T-helper 22 cell (primary cell): Measurements from ENCODE around the gene NBEA.
"Not testable (repeated sequence)": the region's sequence is repeated elsewhere in the genome, so short reads cannot be mapped to it uniquely, and the experiment has no call there.

Experiments
- DNase-seq: peaks from one replicate; pipeline ENCODE4 v3.0.0-alpha.2; 2020; ENCODE audit warnings: low read depth

NBEA gene

GRCh38 chr13:35392768-35393167, 450.7 kb downstream of the NBEA start:
- no peak for DNase-seq

GRCh38 chr13:35393886-35394285, 451.8 kb downstream of the NBEA start:
- no peak for DNase-seq

DNA sequence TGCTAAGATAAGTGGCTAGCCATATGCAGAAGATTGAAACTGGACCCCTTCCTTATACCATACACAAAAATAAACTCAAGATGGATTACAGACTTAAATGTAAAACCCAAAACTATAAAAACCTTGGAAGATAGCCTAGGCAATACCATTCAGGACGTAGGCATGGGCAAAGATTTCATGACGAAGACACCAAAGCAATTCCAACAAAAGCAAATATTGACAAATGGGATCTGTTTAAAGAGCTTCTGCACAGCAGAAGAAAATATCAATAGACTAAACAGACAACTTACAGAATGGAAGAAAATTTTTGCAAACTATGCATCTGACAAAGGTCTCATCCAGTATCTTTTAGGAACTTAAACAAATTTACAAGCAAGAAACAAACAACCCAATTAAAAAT, 466.2 kb downstream of the NBEA start:
- not testable (repeated sequence) for DNase-seq

DNA sequence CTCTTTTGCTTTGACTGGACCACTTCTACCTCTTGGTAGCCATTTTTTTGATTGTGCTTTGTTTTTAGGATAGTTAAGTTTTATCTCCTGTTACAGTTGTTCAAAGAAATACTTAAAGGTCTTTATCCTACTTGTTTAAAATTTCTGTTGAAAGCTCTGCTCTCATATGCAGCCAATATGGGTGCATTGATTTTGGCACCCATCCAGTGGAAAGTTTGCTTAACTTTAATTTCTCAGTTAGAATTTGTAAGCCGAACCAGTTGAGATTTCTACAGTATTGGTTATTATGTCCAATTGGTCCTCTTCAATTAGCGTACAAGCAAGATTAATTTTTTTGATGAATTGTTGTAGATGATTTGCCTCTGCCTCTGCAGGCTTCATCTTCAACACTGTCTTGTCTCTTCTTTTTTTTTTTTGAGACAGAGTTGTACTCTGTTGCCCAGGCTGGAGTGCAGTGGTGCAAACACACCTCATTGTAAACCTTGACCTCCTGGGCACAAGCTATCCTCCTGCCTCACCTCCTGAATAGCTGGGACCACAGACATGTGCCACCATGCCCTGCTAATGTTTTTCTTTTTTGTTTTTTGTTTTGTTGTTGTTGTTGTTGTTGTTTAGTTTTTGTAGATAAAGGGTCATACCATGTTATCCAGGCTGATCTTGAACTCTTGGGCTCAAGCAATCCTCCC, 469.1 kb downstream of the NBEA start:
- DNase-seq = no peak

- no peak for DNase-seq
Measured at GRCh38 chr13:35448465-35448864, 506.4 kb downstream of the NBEA start.

DNA sequence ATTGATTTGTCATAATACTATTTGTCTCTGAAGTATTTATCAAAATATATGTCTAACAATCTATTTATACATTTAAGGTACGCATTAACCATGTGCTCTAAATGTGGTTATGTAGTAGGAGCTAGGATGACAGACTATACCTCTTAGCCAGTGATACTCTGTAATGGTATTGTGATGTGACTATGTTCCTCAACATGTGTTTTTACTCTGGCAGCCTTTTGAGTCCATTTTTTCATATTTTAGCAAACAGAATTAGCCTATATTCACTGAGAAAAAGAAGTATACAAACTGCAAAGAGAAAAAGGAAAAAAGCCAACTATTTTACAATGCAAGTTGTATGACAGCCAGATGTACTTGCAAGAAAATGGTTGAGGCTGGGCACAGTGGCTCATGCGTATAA, 507.8 kb downstream of the NBEA start:
- DNase-seq = no peak

GRCh38 chr13:35455022-35455421, 513.0 kb downstream of the NBEA start:
- no peak for DNase-seq

- DNase-seq = no peak
Measured at GRCh38 chr13:35457258-35457657, 515.2 kb downstream of the NBEA start.

DNA sequence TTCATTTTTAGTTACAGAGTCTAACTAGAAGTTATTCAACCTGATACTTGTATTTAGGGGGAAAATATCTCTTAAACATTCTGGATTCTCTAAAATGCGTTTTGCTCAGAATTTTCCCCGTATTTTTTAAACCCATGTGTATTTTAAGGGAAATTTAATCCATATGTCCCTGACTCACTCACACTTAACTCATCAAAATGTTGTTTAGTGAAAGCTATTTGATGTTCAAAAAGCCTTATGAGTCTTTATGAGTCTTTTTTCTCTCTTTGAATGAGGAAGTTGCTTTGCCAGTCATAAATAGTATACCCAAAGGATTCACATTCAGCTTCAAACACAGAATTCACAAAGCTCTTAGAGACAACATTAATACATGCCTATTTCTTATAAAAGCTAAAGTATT, 518.0 kb downstream of the NBEA start:
- no peak for DNase-seq

DNA sequence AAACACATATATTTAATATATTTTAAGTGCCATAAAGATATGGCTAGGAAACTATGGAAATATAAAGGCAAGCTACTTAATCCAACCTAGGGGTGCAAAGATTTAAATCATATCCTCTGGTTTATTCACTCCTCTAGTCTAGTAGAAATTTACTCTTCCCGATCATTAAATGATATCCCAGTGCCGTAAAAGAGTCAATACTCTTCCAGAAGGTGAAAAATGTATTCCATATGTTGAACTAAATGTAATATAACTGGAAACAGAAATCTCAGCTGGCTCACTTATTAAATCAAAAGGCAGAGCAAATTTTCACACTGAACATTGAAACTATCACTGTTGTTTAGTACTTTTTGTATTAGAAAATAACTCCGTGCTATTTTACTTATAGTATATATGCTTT, 523.3 kb downstream of the NBEA start:
- no peak for DNase-seq

DNA sequence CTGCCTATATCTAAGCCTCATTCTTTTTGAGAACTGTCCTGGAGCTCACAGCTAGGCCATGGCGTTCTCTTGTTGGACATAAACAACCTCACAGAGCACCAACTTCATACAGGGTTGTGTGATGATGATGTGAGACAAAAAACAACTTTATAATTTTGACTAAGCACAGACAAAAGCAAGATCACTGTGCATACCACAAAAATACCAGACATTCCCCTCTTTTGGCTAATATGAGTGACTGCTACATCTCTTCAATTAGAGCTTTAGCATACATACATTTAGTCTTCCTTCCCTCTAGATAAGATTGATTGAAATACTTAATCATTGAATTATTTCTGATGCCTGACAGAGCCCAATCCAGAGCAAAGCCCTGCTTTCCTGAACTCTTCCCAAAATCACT, 526.1 kb downstream of the NBEA start:
- no peak for DNase-seq

GRCh38 chr13:35469806-35470525, 527.9 kb downstream of the NBEA start:
- DNase-seq = no peak

DNA sequence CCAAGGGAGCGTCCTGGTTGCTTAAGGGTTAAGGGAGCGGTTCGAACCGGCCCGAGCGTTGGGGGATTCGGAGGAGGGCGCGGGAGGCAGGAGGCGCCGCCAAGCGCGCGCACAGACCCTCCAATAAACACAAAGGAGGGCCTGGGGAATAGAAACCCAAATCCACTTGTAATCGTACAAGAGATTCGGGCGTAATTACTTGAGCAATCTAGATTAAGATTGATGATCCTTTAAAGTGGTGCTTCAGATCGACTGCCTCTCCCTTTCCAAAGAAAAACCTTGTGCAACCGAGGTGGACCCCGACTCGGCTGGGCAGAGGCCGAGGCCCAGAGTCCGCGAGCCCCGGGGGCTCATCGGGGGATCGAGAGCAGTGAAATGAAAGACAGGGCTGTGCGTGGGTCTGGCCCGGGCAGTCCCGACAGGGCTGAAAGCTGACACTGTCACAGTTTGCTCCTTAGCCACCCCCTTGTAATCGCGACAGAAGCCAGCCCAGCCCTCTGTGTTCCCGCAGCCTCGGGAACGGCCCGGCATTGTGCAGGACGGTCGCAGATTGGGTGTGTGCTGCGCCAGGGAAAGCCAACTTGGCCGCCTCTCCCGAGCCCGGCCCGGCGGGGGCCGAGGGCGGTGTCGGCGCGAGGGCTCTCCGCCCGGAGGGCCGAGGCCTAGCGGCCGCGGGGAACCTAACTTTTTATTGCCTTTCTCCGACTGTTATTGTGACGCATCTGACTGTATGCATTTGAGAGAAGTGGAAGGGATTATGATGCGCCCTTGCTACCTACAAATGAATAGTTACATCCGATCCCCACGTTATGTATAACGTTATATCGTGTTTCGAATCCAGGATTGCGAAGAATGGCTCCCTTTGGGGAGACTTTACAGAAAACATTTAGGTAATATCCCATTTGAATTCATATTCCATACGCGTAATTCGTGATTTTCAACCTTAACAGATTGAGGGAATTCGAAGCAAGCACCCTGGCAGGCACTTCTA, 528.9 kb downstream of the NBEA start:
- no peak for DNase-seq

GRCh38 chr13:35471706-35472322, 529.7 kb downstream of the NBEA start:
- no peak for DNase-seq

DNA sequence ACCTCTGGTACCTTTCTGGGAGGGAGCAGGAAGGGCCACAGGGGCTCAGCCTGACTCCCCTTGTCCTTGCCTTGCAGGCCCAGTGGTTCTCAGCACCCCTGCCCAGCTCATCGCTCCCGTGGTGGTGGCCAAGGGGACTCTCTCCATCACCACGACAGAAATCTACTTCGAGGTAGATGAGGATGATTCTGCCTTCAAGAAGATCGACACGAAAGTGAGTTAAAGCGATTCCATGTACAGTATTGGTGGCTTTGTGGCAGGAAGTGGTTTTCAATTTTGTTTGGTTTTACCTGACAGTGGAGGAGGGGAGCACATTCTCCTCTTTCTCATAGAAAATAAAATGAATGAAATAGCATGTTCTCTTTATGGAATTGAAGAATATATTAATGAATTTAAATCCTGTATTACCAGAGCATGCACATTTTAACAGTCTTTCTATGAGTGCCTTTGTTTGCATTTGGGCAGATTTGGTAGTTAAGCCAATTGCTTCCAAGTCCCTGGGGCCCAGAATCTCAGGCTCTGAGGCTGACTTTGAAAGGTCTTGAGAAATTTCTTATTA, 530.3 kb downstream of the NBEA start:
- no peak for DNase-seq

GRCh38 chr13:35473206-35473775, 531.2 kb downstream of the NBEA start:
- DNase-seq = no peak

DNA sequence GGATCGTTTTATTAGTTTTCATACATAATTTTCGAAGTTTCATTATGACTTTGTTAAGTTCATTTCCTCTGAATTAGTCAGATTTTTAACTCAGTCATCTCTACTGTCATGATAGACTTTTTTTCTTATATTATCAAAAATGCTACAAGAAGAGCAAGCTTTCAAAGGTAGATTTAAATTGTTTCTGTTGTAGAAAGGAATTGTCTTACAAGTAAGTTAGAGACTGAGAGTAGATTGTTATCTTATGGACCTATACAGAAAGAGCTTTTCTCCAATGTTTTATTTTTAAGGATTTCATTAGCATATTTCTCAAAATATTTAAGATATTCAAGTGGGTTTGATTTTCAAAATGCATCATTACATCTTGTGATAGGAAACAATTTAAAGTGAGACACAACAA, 531.7 kb downstream of the NBEA start:
- no peak for DNase-seq

DNA sequence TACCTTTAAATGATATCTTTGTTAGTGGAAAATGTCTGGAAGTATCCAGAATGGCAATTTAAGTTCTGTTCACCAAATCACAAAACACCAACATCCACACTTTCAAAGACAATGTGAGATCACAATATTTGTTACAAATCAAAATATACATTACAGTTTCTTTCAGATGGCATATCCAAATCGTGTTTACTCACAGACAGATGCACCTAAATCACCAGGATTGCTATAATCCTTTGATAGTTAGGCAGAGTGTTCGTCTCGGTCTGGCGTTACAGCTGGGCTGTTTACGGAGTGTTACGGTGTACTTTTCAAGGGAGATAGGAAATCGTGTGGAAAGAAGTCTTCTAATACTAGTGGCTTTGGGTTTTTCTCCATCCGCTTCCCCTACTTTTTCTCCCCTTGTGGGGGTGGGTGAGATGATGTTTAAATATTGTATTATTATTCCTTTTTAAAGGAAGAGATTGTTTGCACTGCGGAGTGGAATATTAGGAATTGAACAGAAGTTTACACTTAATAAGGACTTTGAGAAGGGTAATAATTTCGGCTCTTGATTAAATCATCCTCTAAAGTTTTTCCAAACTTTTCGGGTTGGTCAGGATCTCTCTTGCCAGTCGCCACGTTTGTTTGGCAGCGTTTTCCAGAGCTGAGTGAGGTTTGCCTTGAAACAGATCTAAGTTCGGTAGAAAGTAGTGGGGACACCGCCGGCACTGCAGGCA, 532.6 kb downstream of the NBEA start:
- DNase-seq = no peak

DNA sequence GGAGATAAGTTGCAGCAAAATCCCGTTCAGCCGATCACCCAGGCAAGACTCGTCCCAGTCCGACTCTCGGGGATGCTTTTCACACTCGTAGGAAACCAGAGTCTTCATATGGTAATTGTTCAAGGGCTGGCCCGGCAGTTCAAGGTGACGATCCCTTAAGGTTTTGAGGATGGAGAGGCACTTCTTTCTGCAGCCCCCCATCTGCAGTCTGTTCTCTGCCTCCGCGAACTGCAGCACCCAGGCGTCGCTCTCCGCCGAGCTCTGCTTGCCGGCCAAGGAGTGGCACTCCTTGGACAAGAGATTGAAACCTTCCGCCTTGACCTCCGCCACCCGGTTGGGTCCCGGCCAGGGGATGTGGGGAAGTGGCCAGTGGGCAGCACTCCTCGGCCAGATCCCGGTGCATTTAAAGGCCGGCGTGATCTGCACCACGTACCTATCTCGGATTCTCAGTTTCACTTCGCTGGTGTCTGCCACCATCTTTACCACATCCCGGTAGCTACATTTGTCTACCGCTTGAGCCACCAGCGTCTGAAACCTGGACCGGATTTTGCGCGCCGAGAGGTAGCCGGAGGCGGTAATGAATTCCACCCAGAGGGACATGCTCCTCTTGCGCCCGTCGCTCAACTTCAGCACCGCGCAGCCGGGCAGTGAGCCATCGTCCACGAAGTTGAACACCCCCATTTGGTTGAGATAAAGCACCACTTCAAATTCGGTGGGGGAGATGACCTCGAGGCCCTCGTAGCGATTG, 533.3 kb downstream of the NBEA start:
- DNase-seq = no peak
